ENCODE results near the gene LASP1NB.

The LASP1NB gene

DNA sequence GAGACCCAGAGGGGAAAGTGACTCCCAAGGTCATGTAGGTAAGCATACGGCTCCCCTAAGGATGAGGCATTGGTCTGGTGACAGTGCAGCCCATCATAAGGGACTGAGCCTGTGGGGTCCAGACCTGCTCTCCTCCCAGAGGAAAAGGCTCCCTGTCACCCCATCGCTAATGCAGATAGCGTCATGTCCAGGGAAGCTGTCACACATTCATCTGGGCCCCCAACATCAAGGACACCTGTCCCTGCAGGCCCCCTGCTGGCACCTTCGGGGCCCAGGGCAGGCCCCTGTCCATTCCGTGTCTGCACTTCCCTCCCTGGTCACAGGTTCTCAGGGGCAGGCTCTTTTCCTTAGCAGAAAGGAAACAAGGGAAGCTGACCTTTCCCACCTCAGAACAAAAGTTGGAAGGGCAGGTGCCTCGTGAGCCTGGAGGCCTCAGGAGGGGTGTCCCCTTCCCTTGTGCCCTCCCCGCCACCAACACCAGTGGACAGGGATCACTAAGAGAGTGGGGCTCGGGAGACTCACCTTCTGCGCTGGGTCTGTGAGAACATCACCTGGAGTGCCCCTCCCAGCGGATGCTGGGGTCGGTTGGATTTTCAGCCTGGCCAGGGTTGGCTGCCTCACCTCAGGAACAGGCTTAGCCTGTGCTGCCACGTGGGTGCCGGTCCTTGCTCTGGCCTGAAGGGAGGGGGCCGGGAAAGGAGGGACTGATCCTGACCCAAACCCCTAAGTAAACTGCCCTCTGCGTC lies 17.3 kb upstream of the LASP1NB start:
- Histone ChIP-seq H3K9ac (replicated peaks in 1 of 4; ENCODE audit: extremely low read depth in 1 of 4, low read depth in 3 of 4, low read length in 3 of 4) (no peak overlapping the region), H3K4me3 (ENCODE audit: extremely low read depth in 1 of 4, insufficient read depth in 2 of 4, low read depth in 3 of 4, low read length in 4 of 4) (no peak overlapping the region), H2BK5ac (ENCODE audit: low read depth, low read length) (0 out of 2 replicates have a peak overlapping the region, but pooled peaks have one; percentile 35), H3K4me2 (ENCODE audit: insufficient read depth in 1 of 2, low read depth in 2 of 2, low read length in 2 of 2) (no peak overlapping the region), H3K4me1 (replicated peaks in 1 of 4; ENCODE audit: control insufficient read depth in 3 of 4, insufficient read depth in 4 of 4, low read length in 3 of 4) (peaks cover 0 to 11% (median 5%) of the 10 kb centered on the region in 4 experiments; a peak in 4 of 7 replicates), H3K4ac (replicated peaks; ENCODE audit: insufficient read length, low read depth, low read length) (no peak overlapping the region), H3K14ac (ENCODE audit: insufficient read length) (no peak overlapping the region), H3K56ac (replicated peaks; ENCODE audit: insufficient read length, low read depth, low read length) (no peak overlapping the region), H3K23ac (ENCODE audit: insufficient read length) (no peak overlapping the region), H4K8ac (ENCODE audit: extremely low read depth, insufficient read depth, low read length) (no peak overlapping the region), H3K18ac (ENCODE audit: extremely low read depth, low read length) (peak overlapping the region; percentile 51; the same call in 1 of the 2 replicates), H3K79me1 (ENCODE audit: low read depth, low read length) (peaks cover 7% of the 10 kb centered on the region), H4K5ac (ENCODE audit: insufficient read length, low read depth, low read length) (no peak overlapping the region), H3K27me3 (replicated peaks in 1 of 4; ENCODE audit: control insufficient read depth in 3 of 4, extremely low read depth in 1 of 4, insufficient read depth in 3 of 4, low read length in 3 of 4) (no peaks in the 10 kb centered on the region), H2AK5ac (ENCODE audit: low read depth, low read length) (no peak overlapping the region), H2AFZ (ENCODE audit: low read length) (no peak overlapping the region), H4K20me1 (replicated peaks in 1 of 2; ENCODE audit: control insufficient read depth in 1 of 2, insufficient read depth in 2 of 2, low read length in 2 of 2) (peaks cover 5 to 15% of the 10 kb centered on the region in 2 experiments), H2BK20ac (ENCODE audit: low read length) (no peak overlapping the region), H4K91ac (replicated peaks; ENCODE audit: insufficient read length, low read length) (no peak overlapping the region), H3K9me3 (ENCODE audit: insufficient read depth in 2 of 2, low read depth in 1 of 2, low read length in 1 of 2) (no peaks in the 10 kb centered on the region), H3K36me3 (ENCODE audit: control insufficient read depth in 2 of 4, insufficient read depth in 4 of 4, low read length in 3 of 4) (peaks cover 0 to 10% (median 5%) of the 10 kb centered on the region in 4 experiments; a peak in 5 of 8 replicates), H2BK12ac (ENCODE audit: low read depth, low read length) (no peak overlapping the region), H3K27ac (ENCODE audit: low read depth, low read length) (no peak overlapping the region), H2BK120ac (replicated peaks; ENCODE audit: low read depth, low read length) (no peak overlapping the region), H3K23me2 (ENCODE audit: low read depth, low read length) (no peaks in the 10 kb centered on the region), H2BK15ac (ENCODE audit: low read length) (no peak overlapping the region), H3K79me2 (ENCODE audit: control insufficient read depth in 1 of 2, insufficient read depth in 2 of 2, low read length in 2 of 2) (peaks cover 0 to 12% of the 10 kb centered on the region in 2 experiments; a peak in 2 of 4 replicates)
- DNase-seq (ENCODE audit: low read depth in 1 of 2, low spot score in 2 of 2) (no peak), FAIRE-seq (no peak)
- POLR2A ChIA-PET (ENCODE audit: partially characterized antibody): interaction anchor here (0.7 to 6.1 kb wide), 8 partner anchors 13 to 87 kb away, joined by 3 to 50 read pairs (median 8); partner anchors contain the start of genes LASP1, LASP1NB and RPL23
- 80% methylated on average over 13 of the region's 15 CpGs; no CpG with 5 or more reads in 1 of the 2 experiments for WGBS, 2 experiments (ENCODE audit: extremely low coverage in 1 of 2, insufficient coverage in 1 of 2, insufficient read length in 1 of 2, insufficient replicate concordance in 2 of 2, low coverage in 1 of 2, low lambda C conversion rate in 2 of 2, missing lambda C conversion rate in 1 of 2)
- CTCF ChIA-PET (ENCODE audit: partially characterized antibody): interaction anchor here (0.7 to 5.3 kb wide), 10 partner anchors 9 to 219 kb away, joined by 3 to 36 read pairs (median 5); partner anchors contain the start of gene LASP1NB
- TF ChIP-seq KDM1A (IDR thresholded peaks at IDR 0.05; ENCODE audit: borderline replicate concordance, low read length) (no peak), NANOG (IDR thresholded peaks at IDR 0.05; ENCODE audit: insufficient read depth, low read depth, low read length, poor library complexity, severe bottlenecking) (no peak), BCL11A (IDR thresholded peaks at IDR 0.05; ENCODE audit: low read depth in 2 of 2, low read length in 2 of 2) (no peak)
